HG03045 (cell line): ENCODE results near the gene MMP12.
A peak's percentile ranks its signal among the peaks of the same experiment; 100 is the strongest.
"Not testable (repeated sequence)": the region's sequence is repeated elsewhere in the genome, so short reads cannot be mapped to it uniquely, and the experiment has no call there.

Experiments
- ATAC-seq: cut with Tn5 transposase; IDR thresholded peaks from one replicate; pipeline ENCODE4 v1.9.1; 2021; ENCODE audit warnings: mild to moderate bottlenecking, moderate library complexity; ENCODE audit not compliant: unreplicated experiment

MMP12 gene

GRCh38 chr11:102874852-102875251 lies at the start of gene MMP12:
Gene MMP12 (minus strand): TSS chr11:102874982. CDS start chr11:102874937, 45 bp downstream.
- no peak for ATAC-seq

DNA sequence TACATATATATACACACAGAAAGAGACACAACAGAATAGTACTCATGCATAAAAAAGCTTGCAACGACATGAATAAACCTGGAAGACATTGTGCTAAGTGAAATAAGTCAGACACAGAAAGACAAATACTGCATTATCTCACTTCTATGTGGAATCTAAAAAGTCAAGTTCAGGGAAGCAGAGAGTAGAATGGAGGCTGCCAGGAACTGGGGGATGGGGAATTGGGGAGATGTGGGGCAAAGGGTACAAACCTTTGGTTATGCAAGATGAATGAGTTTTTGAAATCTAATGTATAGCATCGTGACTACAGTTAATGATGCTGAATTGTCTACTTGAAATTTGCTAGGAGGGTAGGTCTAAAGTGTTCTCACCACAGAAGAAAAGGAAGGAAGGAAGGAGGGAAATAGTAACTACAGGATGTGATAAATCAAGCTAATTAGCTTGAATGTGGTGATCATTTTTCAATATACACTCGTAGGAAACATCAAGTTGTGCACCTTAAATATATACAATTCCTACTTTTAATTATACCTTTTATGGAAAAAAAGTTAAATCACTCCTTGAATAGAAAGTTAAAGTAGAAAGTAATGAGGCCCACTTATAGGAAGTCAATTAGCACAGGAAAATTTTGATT lies 46.9 kb upstream of the MMP12 start:
- no peak for ATAC-seq

DNA sequence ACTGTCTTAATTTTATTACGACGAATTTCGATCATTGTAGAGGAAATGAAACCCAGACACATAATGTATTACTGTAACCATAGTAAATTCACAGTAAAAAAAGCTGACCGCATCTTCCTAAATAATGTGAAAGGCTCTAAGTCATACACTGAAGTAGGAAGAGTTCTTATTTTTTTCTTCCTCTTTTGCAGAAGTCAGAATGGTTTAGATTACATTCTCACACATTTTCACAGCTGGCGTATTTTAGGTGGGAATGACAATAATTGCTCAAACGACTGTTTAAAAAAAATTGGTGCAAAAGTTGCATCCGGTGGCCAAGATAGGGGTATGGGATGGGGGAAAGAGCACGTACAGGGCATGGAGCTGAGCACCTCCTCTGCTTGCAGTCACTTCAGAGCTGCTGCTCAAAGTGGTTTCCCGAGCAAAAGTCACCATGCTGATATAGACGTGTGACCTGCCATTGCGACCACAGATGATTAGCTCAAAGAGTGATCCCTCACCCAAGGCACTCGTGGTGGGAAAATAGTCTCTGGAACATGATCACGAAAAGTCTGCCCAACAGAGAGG lies 45.4 kb upstream of the MMP12 start:
- peak; percentile 79 for ATAC-seq

DNA sequence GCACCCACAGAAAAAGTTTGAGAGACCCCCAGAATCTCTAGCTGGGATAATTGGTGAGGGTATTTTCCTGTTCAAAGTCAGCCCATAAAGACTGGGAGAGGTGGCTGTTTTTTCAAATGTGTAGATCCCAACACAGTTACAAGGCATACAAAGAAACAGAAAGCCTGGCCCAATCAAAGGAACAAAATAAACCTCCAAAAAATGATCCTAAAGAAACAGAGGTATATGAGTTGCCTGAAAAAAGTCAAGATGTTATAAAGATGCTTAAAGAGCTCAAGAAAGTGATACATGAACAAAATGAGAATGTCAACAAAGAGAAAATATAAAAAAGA lies 40.2 kb upstream of the MMP12 start:
- no peak for ATAC-seq

GRCh38 chr11:102914238-102915043 lies 39.7 kb upstream of the MMP12 start:
- ATAC-seq = no peak

- ATAC-seq = no peak
Measured at GRCh38 chr11:102912482-102912830, 37.7 kb upstream of the MMP12 start.

DNA sequence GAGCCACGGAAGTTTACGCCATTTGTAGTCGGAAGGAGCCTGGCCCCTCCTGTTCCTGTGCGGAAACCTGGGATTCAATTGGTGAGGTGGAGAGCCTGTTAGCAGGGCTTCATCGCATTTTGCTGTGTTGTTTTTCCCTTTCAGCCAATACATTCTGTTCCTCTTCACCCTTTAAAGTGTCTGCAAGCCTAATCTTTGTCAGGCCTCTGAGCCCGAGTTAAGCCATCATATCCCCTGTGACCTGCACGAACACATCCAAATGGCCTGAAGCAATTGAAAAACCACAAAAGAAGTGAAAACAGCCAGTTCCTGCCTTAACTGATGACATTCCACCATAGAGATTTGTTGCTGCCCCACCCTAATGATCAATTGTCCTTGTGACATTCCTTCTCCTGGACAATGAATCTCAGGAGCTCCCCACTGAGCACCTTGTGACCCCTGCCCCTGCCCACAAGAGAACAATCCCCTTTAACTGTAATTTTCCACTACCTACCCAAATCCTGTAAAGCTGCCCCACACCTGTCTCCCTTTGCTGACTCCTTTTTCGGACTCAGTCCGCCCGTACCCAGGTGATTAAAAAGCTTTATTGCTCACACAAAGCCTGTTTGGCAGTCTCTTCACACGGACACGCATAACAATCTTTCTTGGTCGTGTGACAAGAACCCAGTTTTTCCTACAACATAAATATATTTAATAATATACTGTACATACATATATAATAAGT lies 37.1 kb upstream of the MMP12 start:
- ATAC-seq = no peak

DNA sequence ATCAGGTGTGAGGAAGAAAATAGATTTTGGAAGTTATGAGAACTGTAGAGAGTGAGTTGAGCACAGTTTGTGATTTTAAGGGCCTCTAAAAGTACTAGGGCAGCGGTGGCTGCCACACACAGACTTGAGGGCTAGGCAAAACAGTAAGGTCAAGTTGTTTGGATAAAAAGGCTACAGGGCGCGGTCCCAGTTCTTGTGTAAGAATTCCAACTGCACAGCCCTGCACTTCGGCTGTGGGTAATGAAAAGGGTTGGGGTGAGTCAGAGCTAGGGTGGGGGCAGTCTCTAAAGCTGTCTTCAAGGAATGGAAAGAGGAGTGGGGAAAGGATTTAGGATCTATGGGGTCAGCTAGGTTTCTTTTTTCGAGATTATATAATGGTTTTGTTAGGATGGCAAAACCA lies 31.1 kb upstream of the MMP12 start:
- not testable (repeated sequence) for ATAC-seq

DNA sequence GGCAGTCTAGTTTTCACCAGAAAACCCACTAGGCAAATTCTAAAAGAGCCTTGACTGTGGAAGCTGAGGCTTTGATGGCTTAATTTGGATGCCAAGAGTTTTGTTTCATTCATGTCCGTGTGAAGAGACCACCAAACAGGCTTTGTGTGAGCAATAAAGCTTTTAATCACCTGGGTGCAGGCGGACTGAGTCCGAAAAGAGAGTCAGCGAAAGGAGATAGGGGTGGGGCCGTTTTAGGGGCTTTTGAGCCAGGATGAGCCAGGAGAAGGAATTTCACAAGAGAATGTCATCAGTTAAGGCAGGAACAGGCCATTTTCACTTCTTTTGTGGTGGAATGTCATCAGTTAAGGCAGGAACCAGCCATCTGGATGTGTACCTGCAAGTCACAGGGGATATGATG lies 29.1 kb upstream of the MMP12 start:
- ATAC-seq = not testable (repeated sequence)

DNA sequence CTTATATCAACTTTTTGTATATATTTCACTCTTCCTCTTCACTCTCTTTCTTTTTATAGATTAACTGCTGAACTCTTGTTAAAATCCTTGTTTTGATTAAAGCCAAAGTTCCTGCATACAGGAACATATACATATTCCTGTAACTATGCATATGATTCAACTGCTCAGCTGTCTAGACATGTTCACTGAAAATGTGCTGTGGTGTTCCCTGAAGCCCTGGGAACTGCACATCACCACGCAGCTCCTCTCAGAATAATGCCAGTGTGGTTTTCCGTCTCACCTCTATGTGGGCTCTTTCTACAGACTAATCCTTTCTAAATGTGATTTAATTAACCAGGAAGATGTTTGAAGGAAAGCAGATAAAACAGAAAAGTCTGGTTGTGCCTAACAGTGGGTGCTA lies 25.6 kb upstream of the MMP12 start:
- ATAC-seq = no peak

DNA sequence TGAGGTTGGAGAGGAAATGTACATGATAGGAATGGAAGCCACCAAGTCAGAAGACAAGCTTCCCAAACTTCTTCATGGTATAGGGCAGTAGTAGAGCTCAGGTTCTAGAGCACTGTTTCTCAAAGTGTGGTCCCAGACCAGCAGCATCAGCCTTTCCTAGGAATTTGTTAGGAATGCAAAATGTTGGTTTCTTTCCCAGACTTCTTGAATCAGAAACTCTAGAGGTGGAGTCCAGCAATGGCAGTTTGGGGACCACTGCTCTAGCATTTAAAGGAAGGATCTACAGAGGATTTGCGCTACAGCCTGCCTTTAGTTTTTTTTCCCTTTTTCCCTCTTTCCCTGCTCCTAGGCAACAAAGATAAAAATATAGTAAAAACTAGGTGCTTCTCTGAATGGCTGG lies 17.0 kb upstream of the MMP12 start:
- no peak for ATAC-seq

GRCh38 chr11:102886999-102887398 lies 12.2 kb upstream of the MMP12 start:
- no peak for ATAC-seq

DNA sequence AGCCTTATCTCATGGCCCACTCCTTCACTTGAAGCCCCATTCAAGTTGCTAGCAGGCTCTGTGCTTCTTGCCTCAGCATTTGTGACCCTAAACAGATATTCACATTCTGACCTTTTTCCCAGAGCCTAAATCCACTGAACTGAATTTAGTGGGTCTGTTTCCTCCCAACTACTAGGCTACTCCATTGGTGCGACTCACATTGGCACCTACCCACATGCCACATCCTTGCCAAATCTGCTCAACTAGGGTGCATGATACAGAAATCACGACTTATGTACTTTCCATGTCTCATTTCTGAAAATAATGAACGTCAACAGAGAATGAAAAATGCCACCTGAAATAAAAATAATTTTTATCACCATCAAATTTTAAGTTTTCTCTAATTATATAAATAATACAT lies 8.4 kb upstream of the MMP12 start:
- peak; percentile 7 for ATAC-seq

DNA sequence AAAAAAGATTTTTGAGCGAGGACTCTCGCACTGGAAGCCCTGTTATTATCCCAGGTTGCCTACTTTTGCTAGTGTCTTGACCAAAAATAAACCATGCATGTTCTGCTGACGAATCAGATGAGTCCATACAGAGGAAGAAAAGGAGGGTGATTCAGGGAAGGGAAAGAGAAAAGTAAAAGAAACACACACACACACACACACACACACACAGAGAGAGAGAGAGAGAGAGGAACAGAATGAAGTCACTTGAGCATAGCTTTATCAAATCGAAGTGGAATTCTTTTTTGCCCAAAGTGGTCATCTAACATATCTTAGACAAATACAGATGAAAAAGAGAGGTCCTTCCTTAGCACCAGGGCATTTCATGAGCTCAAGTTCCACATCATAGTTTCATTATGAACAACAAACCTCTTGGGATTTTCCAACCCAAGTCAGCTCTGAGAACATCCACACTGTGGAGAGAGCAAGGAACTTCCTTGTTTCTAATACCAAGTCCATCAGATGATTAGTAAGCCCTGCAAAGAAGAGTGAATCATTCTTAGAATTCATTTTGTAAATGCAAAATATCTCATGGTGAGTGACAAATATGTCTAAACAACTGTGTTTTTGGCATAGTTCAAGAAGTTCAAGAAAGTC lies 7.7 kb upstream of the MMP12 start:
- ATAC-seq = peak; percentile 81

GRCh38 chr11:102879801-102880200 lies 5.0 kb upstream of the MMP12 start:
- no peak for ATAC-seq

DNA sequence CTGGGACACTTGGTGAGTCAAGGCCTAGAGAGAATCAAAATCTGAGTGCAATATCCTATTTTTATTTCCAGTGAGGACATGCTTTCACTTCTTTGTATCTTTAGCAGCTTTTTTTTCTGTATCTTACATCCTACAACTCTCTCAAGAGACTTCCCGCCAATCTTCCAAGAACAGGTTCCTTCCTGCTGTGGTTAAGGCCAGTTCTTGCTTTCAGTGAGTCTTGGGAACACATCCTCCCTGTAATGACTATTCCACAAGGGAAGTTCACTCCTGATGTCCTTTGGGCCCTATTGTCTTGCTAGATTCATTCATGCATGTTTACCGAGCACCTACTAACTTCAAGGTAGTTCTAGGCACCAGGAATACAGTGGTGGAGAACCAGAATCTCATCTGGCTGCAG lies 3.8 kb upstream of the MMP12 start:
- ATAC-seq = no peak

GRCh38 chr11:102869354-102869964 lies 5.3 kb downstream of the MMP12 start:
- not testable (repeated sequence) for ATAC-seq

DNA sequence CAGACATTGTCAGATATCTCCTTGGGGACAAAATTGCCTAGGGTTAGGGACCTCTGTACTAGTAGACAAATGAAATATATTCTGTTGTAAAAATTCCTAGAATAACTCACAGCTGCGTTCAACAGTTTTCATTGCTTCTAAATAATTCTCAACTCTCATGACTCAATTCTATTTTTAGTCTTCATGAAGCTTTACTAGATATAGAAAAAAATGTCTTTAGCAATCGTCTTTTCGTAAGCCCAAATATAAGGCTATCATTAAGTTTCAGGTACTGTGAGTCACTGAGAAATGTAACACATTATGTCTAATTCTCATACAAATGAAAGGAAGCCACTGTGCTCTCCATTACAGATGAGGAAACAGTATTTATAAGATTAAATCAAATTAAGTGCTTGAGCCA lies 6.4 kb downstream of the MMP12 start:
- ATAC-seq = no peak

GRCh38 chr11:102864724-102865123 lies 10.1 kb downstream of the MMP12 start:
- ATAC-seq = no peak

- no peak for ATAC-seq
Measured at GRCh38 chr11:102853956-102854355, 20.8 kb downstream of the MMP12 start.

DNA sequence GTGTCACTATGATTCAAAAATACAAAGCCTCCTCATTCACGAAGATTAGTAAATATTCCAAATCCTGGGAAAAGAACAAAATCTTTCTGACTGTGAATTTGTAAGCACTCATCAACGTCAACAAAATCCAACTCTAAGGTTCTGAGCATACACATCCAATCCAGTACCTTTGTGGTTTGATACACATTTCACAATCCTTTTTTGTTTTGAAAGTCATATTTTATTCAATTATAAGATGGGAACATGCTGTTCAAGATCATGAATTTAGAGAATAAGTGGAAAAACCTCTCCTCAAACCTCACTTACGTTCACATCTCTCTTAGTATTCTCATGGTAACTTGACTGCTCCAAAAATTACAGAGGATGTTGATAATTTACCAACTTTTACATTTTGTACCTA lies 21.7 kb downstream of the MMP12 start:
- no peak for ATAC-seq
